Glutamatergic neuron (in vitro differentiated cells): ENCODE measurements around the gene HHIPL1. TPM values are rescaled to one million over a fixed set of nuclear protein-coding genes. Genes with fewer than 3 reads are reported as not detected.

Source experiments
- DNase-seq: peaks from one replicate; pipeline ENCODE4 v3.0.0; 2022
- H3K27ac Mint-ChIP-seq: one replicate; pipeline ENCODE4 v1.8.0; 2020; ENCODE audit warnings: mild to moderate bottlenecking, mixed read lengths, inconsistent platforms; ENCODE audit not compliant: unreplicated experiment
- H3K27me3 Mint-ChIP-seq: one replicate; pipeline ENCODE4 v1.8.0; 2020; ENCODE audit warnings: mild to moderate bottlenecking, moderate library complexity, mixed read lengths, inconsistent platforms; ENCODE audit not compliant: unreplicated experiment
- H3K36me3 Mint-ChIP-seq: one replicate; pipeline ENCODE4 v1.8.0; 2020; ENCODE audit warnings: mild to moderate bottlenecking, mixed read lengths, inconsistent platforms; ENCODE audit not compliant: unreplicated experiment
- H3K4me1 Mint-ChIP-seq: one replicate; pipeline ENCODE4 v1.8.0; 2020; ENCODE audit warnings: mild to moderate bottlenecking, low read depth, mixed read lengths, inconsistent platforms; ENCODE audit not compliant: unreplicated experiment
- H3K4me3 Mint-ChIP-seq: one replicate; pipeline ENCODE4 v1.8.0; 2020; ENCODE audit warnings: mild to moderate bottlenecking, mixed read lengths, inconsistent platforms; ENCODE audit not compliant: unreplicated experiment
- H3K9me3 Mint-ChIP-seq: one replicate; pipeline ENCODE4 v1.8.0; 2020; ENCODE audit warnings: mild to moderate bottlenecking, moderate library complexity, mixed read lengths, inconsistent platforms; ENCODE audit not compliant: unreplicated experiment
- total RNA-seq: library from RNA; stranded (reverse); fragmentation: NEBNext Ultra II Directional; extraction: Animal tissue kit (Norgen Biotek cat#: 25700); gene quantifications from one replicate; pipeline ENCODE4 v1.2.1, GENCODE V29; 2021; ENCODE audit not compliant: unreplicated experiment
- TF ChIP-seq, protein P1 (sequence below): fragments of 200-600 bp; sonication (generic); IDR thresholded peaks from one replicate; pipeline ENCODE4 v1.5.0; 2021; ENCODE audit not compliant: partially characterized antibody, unreplicated experiment

HHIPL1 gene
- total RNA-seq, 1 donor from 2014 or later, result 0.47 TPM

DNA sequence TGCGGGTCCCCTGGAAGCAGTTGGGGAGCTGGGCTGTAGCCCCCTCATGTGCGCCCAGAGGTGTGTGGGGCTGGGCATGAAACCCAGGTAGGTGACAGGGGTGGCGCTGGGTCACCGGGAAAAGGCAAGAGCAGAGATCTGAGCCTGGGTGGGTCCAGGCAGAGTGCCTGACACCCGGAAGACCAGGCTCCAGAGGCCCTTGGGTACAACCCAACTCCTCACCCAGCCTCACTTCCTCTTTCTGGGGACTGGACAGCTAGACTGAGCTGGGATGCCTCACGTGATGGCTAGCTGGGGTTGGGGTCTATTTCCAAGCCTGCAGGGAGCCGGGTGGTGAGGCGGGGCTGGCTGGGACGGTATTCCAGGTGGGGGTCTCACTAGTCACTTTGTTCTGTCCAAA, 22.9 kb downstream of the HHIPL1 start:
- DNase-seq, result no peak
- H3K36me3 Mint-ChIP-seq, result no peaks in the 10 kb centered on the region
- peaks cover 2% of the 10 kb centered on the region for H3K9me3 Mint-ChIP-seq
- no peak overlapping the region for H3K4me3 Mint-ChIP-seq
- TF ChIP-seq, protein P1, sequence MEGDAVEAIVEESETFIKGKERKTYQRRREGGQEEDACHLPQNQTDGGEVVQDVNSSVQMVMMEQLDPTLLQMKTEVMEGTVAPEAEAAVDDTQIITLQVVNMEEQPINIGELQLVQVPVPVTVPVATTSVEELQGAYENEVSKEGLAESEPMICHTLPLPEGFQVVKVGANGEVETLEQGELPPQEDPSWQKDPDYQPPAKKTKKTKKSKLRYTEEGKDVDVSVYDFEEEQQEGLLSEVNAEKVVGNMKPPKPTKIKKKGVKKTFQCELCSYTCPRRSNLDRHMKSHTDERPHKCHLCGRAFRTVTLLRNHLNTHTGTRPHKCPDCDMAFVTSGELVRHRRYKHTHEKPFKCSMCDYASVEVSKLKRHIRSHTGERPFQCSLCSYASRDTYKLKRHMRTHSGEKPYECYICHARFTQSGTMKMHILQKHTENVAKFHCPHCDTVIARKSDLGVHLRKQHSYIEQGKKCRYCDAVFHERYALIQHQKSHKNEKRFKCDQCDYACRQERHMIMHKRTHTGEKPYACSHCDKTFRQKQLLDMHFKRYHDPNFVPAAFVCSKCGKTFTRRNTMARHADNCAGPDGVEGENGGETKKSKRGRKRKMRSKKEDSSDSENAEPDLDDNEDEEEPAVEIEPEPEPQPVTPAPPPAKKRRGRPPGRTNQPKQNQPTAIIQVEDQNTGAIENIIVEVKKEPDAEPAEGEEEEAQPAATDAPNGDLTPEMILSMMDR, result no peak
- peaks cover 10% of the 10 kb centered on the region for H3K27me3 Mint-ChIP-seq
- H3K4me1 Mint-ChIP-seq, result peaks cover 5% of the 10 kb centered on the region
- H3K27ac Mint-ChIP-seq, result no peak overlapping the region

DNA sequence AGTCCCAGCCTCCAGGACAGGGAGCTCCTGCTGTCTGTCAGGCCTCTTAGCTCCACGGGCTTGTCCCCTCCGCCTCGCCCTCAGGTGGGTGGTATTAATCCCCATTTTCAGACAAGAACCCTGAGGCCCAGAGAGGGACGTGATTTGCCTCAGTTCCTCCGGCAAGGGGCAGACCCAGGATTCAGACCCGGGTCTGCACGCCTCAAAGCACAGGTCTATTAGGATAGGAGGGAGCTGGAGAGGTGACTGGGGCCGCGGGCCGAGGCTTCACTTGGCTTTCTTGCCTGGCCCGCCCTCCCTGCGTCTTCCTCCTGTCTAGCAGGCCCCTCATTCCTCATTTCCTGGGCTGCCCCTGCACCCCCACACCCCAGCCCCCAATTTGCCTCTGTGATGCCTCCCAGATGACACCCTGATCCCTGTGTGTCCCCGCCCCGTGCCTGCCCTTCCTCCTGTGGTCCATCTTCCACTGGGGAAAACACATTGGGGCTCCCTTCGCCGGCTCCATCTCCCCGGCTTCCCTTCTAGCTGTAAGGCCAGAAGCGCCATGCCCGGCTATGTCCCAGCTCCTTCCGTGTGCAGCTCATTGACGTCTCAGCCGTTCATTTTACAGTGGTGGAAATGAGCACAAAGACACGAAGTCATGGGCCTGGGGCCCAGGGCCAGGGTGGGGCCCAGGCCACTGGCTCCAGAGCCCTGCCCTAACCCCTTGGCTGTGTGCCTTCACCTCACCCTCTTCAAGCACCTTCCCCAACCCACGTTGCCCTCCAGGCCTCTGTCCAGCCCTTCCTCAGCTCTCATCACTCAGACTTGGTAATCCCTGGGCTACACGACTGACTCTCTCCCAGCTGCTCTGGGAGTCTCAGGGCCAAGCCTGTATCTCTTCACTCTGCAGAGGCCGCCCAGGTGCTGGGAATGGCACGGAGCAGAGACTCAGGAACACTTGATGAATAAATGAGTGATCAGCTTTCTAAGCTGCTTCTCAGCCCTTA, 23.7 kb downstream of the HHIPL1 start:
- no peak for DNase-seq
- Mint-ChIP-seq H3K27ac (no peak overlapping the region), H3K4me1 (peaks cover 5% of the 10 kb centered on the region), H3K27me3 (peaks cover 5% of the 10 kb centered on the region), H3K9me3 (peaks cover 2% of the 10 kb centered on the region), H3K36me3 (no peaks in the 10 kb centered on the region), H3K4me3 (no peak overlapping the region)
- TF ChIP-seq, protein P1, result no peak

DNA sequence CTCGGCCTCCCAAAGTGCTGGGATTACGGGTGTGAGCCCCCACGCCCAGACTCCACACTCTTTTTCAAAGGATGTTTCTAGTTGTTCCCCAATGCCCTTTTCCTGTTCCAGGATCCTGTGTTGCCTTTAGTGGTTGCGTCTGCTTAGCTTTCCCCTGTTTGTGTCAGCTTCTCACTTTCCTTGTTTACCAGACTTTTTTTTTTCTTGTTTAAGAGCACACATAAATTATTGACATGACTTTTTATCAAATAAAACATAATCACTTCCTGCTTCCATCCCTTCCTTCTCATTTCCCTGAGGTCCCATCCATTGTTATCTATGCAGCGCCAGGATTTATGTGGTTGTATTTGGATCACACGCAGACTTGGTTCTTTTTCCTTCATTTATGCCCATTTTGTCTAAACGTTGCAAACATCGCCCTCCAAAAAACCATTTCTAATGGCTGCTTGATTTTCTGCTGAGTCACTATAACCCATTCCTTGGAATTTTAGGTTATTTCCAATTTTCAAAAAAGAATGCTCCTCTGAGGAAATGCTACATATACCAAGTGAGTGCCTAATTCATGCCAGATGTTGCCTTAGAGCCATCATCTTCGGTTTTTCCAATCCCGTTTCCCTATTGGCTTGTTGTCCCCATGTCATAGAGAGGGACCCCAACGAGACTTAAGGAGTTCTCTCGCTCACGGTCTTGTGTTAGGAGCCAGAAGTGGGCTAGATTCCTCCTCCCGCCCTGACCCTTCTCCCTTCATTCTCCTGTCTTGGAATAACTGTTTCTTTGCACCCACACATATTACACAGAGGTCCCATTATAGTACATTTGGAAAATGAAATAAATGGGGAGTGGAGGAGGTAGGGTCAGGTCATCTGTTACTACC, 25.7 kb downstream of the HHIPL1 start:
- Mint-ChIP-seq H3K9me3 (peaks cover 2% of the 10 kb centered on the region), H3K27me3 (peaks cover 2% of the 10 kb centered on the region), H3K4me3 (no peak overlapping the region), H3K4me1 (no peaks in the 10 kb centered on the region), H3K36me3 (no peaks in the 10 kb centered on the region), H3K27ac (no peak overlapping the region)
- TF ChIP-seq, protein P1, result no peak
- no peak for DNase-seq

DNA sequence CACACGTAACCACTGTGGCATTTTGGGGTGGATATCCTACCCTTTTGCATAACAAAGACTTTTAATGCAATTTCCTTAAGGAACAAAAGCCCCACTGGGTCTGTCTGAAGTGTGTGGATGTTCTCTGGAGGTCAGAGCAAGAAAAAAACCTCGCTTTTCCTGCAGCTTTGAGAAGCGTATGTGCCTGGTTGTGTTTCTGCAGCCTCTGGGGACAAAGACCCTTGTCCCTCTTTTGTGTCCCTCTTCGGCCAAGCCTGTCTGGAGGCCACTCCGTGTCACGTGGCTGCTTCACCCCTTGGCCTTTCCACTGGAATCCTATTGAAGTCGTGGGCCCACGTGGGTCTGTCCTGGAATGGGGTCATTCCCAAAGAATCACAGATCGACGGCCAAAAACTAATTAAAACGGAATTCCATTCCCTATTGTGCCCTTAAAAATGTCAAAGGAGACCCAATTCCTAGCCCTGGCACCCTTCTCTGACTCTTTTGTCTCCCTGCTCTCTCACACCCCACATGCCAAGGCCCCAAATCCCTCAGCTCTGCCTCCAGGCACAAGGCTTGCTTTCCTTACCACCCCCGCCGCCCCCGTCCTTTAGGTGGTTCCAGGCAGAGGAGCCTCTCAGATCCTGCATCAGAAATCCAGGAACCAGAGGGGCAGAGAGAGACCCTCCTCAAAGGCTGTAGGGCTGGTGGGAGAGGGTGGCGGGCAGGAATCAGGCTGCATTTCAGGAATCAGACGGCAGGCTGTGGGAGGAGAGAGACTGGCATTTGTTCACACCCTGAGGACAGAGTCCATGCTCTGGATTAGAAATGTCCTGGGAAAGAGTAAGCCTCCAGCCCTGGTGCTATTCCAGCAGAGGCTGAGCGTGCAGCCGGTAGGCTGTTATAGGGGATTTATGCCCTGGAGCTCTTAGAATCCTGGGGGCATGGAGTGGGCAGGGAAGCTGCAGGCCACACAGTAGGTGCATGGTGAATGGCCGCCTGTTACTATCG, 26.6 kb downstream of the HHIPL1 start:
- Mint-ChIP-seq H3K9me3 (peaks cover 2% of the 10 kb centered on the region), H3K36me3 (no peaks in the 10 kb centered on the region), H3K4me3 (no peak overlapping the region), H3K27me3 (peaks cover 2% of the 10 kb centered on the region), H3K4me1 (no peaks in the 10 kb centered on the region), H3K27ac (no peak overlapping the region)
- TF ChIP-seq, protein P1, result no peak
- no peak for DNase-seq
